ENCODE data around the gene TES.

GRCh38 chr7:116224492-116225098 lies 14.3 kb downstream of the TES start:
- no peak for TF ChIP-seq POLR2A (IDR thresholded peaks at IDR 0.05; ENCODE audit: extremely low read depth, insufficient read length)
- no peak for TF ChIP-seq CTCF (IDR thresholded peaks at IDR 0.05; ENCODE audit: low read depth, low read length)
- no peak for TF ChIP-seq MAX (IDR thresholded peaks at IDR 0.05; ENCODE audit: low read depth, low read length)
